CD14-positive monocyte (primary cell): Measurements from ENCODE around the gene OVOL3. TPM values are rescaled to one million over a fixed set of nuclear protein-coding genes. Genes with fewer than 3 reads are reported as not detected.
"Not testable (repeated sequence)": the region's sequence is repeated elsewhere in the genome, so short reads cannot be mapped to it uniquely, and the experiment has no call there.

Experiments used
- DNase-seq, 3 donors: peaks; one replicate each; pipeline ENCODE4 v3.0.0-alpha.2; 2011 to 2022
- H2AFZ ChIP-seq: 2 replicates; pipeline ENCODE4 v1.6.0; 2012; ENCODE audit warnings: mild to moderate bottlenecking, low read depth, low read length, inconsistent platforms; ENCODE audit not compliant: insufficient read depth, poor library complexity, severe bottlenecking
- H3K27ac ChIP-seq, 2 donors: 1 replicate in 1 of 2; 2 replicates in 1 of 2; pipeline ENCODE4 v1.5.1; 2012 to 2013; ENCODE audit warnings: low read length in 2 of 2, control low read depth in 1 of 2, inconsistent platforms in 1 of 2, low read depth in 1 of 2, mild to moderate bottlenecking in 1 of 2
- H3K27me3 ChIP-seq, 2 donors: one replicate each; pipeline versions ENCODE4 v1.6.0 to v1.6.1; 2011 to 2013; ENCODE audit warnings: low read length in 2 of 2; ENCODE audit not compliant: control insufficient read depth in 2 of 2, insufficient read depth in 2 of 2
- H3K36me3 ChIP-seq, 2 donors: replicated peaks in 1 of 2; 1 replicate in 1 of 2; 2 replicates in 1 of 2; pipeline versions ENCODE4 v1.5.1 to v1.6.1; 2012 to 2013; ENCODE audit warnings: low read length in 2 of 2, control low read depth in 1 of 2, inconsistent platforms in 1 of 2, mild to moderate bottlenecking in 1 of 2; ENCODE audit not compliant: insufficient read depth in 2 of 2, control insufficient read depth in 1 of 2
- H3K4me1 ChIP-seq, 2 donors: 1 replicate in 1 of 2; 2 replicates in 1 of 2; pipeline versions ENCODE4 v1.5.1 to v1.6.1; 2012 to 2013; ENCODE audit warnings: low read length in 2 of 2, control low read depth in 1 of 2, inconsistent platforms in 1 of 2, mild to moderate bottlenecking in 1 of 2, moderate library complexity in 1 of 2; ENCODE audit not compliant: insufficient read depth in 2 of 2, control insufficient read depth in 1 of 2
- H3K4me2 ChIP-seq: replicated peaks from 2 replicates; pipeline ENCODE3; 2012; ENCODE audit warnings: low read length, moderate library complexity, mild to moderate bottlenecking; ENCODE audit not compliant: poor library complexity, severe bottlenecking; ENCODE audit errors: extremely low read depth
- H3K4me3 ChIP-seq, 3 experiments: fragments of 200-600 bp in 1 of 3; sonication (generic) in 1 of 3; replicated peaks in 1 of 3; 1 replicate in 2 of 3; 2 replicates in 1 of 3; pipeline ENCODE4 v1.5.1; 2011 to 2013; ENCODE audit warnings: low read length in 3 of 3, mild to moderate bottlenecking in 3 of 3, control low read depth in 2 of 3, low read depth in 2 of 3, inconsistent platforms in 1 of 3, moderate library complexity in 1 of 3
- H3K79me2 ChIP-seq: 2 replicates; pipeline ENCODE4 v1.6.0; 2012; ENCODE audit warnings: mild to moderate bottlenecking, control low read depth, inconsistent platforms, low read length, moderate library complexity; ENCODE audit not compliant: insufficient read depth
- H3K9ac ChIP-seq: 2 replicates; pipeline ENCODE4 v1.6.0; 2017; ENCODE audit warnings: low read length, mild to moderate bottlenecking; ENCODE audit not compliant: insufficient read depth, poor library complexity, severe bottlenecking
- H3K9me3 ChIP-seq, 2 donors: replicated peaks in 1 of 2; 1 replicate in 1 of 2; 2 replicates in 1 of 2; pipeline versions ENCODE4 v1.5.1 to v1.6.1; 2012 to 2013; ENCODE audit warnings: low read length in 2 of 2, control low read depth in 1 of 2; ENCODE audit not compliant: control insufficient read depth in 1 of 2, insufficient read depth in 1 of 2
- H4K20me1 ChIP-seq: 2 replicates; pipeline ENCODE4 v1.6.0; 2012; ENCODE audit warnings: mild to moderate bottlenecking, low read length, control low read depth, moderate library complexity; ENCODE audit not compliant: insufficient read depth
- H3K27ac Mint-ChIP-seq, 7 donors: one replicate each; pipeline ENCODE4 v1.8.0; 2020; ENCODE audit warnings: mild to moderate bottlenecking in 7 of 7, mixed read lengths in 7 of 7, moderate library complexity in 6 of 7, inconsistent platforms in 2 of 7
- H3K27me3 Mint-ChIP-seq, 3 donors: one replicate each; pipeline ENCODE4 v1.8.0; 2021 to 2022; ENCODE audit warnings: low read depth in 3 of 3, mild to moderate bottlenecking in 3 of 3, mixed read lengths in 3 of 3, moderate library complexity in 3 of 3, inconsistent platforms in 1 of 3
- H3K36me3 Mint-ChIP-seq, 2 donors: one replicate each; pipeline ENCODE4 v1.8.0; 2020; ENCODE audit warnings: mixed read lengths in 2 of 2, inconsistent platforms in 1 of 2, mild to moderate bottlenecking in 1 of 2
- H3K4me1 Mint-ChIP-seq: one replicate; pipeline ENCODE4 v1.8.0; 2020; ENCODE audit warnings: mild to moderate bottlenecking, mixed read lengths
- H3K4me3 Mint-ChIP-seq, 2 donors: one replicate each; pipeline ENCODE4 v1.8.0; 2020; ENCODE audit warnings: mild to moderate bottlenecking in 2 of 2, mixed read lengths in 2 of 2, moderate library complexity in 1 of 2
- H3K9me3 Mint-ChIP-seq, 7 donors: one replicate each; pipeline ENCODE4 v1.8.0; 2020 to 2022; ENCODE audit warnings: mixed read lengths in 7 of 7, mild to moderate bottlenecking in 6 of 7, moderate library complexity in 6 of 7, inconsistent platforms in 2 of 7
- CTCF ChIP-seq: fragments of 200-600 bp; IDR thresholded peaks from one replicate; pipeline ENCODE4 v1.8.0; 2022; ENCODE audit warnings: antibody characterized with exemption, mild to moderate bottlenecking
- WGBS: methylation state at CpG from one replicate; pipeline ENCODE4 v1.1.5; 2013; ENCODE audit warnings: missing lambda C conversion rate; ENCODE audit not compliant: insufficient coverage; 5-methylcytosine and 5-hydroxymethylcytosine counted together
- intact Hi-C, 2 donors: fragments of 100-400 bp; cut with micrococcal nuclease; formaldehyde crosslinking; loops; one replicate each; pipeline versions ENCODE4 v1.15.0 to v1.15.1; 2023
- polyA plus RNA-seq, 3 donors: library from polyadenylated mRNA; depleted of rRNA in 1 of 3; unstranded in 2 of 3; stranded (reverse) in 1 of 3; fragments of 300-500 nt in 2 of 3; fragments of >200 nt in 1 of 3; fragmentation: Illumina TruSeq in 2 of 3; gene quantifications; 1 replicate in 2 of 3; 2 replicates in 1 of 3; pipeline ENCODE4 v1.2.3, GENCODE V29; 2012 to 2021

OVOL3 gene
- polyA plus RNA-seq, 3 donors, result not detected

- no peaks in the 10 kb centered on the region for H3K79me2 ChIP-seq
- H3K27me3 Mint-ChIP-seq, result no peaks in the 10 kb centered on the region
- H3K36me3 ChIP-seq, result peaks cover 35 to 73% of the 10 kb centered on the region in 2 donors
- no peak overlapping the region for H3K4me2 ChIP-seq
- WGBS, result 60% methylated on average over 2 of the region's 8 CpGs
- peaks cover 0 to 7% (median 0%) of the 10 kb centered on the region in 7 donors for H3K9me3 Mint-ChIP-seq
- no peak overlapping the region for H3K4me3 ChIP-seq
- no peaks in the 10 kb centered on the region for H3K4me1 ChIP-seq
- peak overlapping the region in 2 of 7 donors; percentile 10 to 14 for H3K27ac Mint-ChIP-seq
- DNase-seq, result no peak
- no peaks in the 10 kb centered on the region for H3K4me1 Mint-ChIP-seq
- no peak overlapping the region for H3K4me3 Mint-ChIP-seq
- H3K27ac ChIP-seq, result no peak overlapping the region
- no peak overlapping the region for H3K9ac ChIP-seq
- no peak overlapping the region for H2AFZ ChIP-seq
- peaks cover 40 to 81% of the 10 kb centered on the region in 2 donors for H3K36me3 Mint-ChIP-seq
- no peak for TF ChIP-seq CTCF
- no peaks in the 10 kb centered on the region for H3K9me3 ChIP-seq
- intact Hi-C loops, result no loop called here
- no peaks in the 10 kb centered on the region for H4K20me1 ChIP-seq
- no peaks in the 10 kb centered on the region for H3K27me3 ChIP-seq
Measured at GRCh38 chr19:36064826-36065225, 46.1 kb upstream of the OVOL3 start.

GRCh38 chr19:36067681-36068080, 43.3 kb upstream of the OVOL3 start:
- peaks cover 41 to 72% of the 10 kb centered on the region in 2 donors for H3K36me3 ChIP-seq
- no peaks in the 10 kb centered on the region for H4K20me1 ChIP-seq
- intact Hi-C loops, result no loop called here
- H3K4me1 ChIP-seq, result no peaks in the 10 kb centered on the region
- peaks cover 53 to 84% of the 10 kb centered on the region in 2 donors for H3K36me3 Mint-ChIP-seq
- WGBS, result 100% methylated on average over 9 of the region's 11 CpGs
- H3K27me3 Mint-ChIP-seq, result no peaks in the 10 kb centered on the region
- peaks cover 0 to 8% (median 0%) of the 10 kb centered on the region in 7 donors for H3K9me3 Mint-ChIP-seq
- H3K27ac Mint-ChIP-seq, result peak overlapping the region in 1 of 7 donors; percentile 46
- no peak overlapping the region for H3K9ac ChIP-seq
- no peak overlapping the region for H3K4me2 ChIP-seq
- no peak overlapping the region for H3K4me3 Mint-ChIP-seq
- H3K4me3 ChIP-seq, result no peak overlapping the region
- no peaks in the 10 kb centered on the region for H3K27me3 ChIP-seq
- DNase-seq, result no peak
- TF ChIP-seq CTCF, result no peak
- H3K79me2 ChIP-seq, result no peaks in the 10 kb centered on the region
- no peaks in the 10 kb centered on the region for H3K4me1 Mint-ChIP-seq
- no peak overlapping the region for H2AFZ ChIP-seq
- no peaks in the 10 kb centered on the region for H3K9me3 ChIP-seq
- H3K27ac ChIP-seq, result no peak overlapping the region

GRCh38 chr19:36068810-36069499, 42.0 kb upstream of the OVOL3 start:
- H3K79me2 ChIP-seq, H3K27me3 Mint-ChIP-seq, H3K9me3 Mint-ChIP-seq, DNase-seq, H3K4me1 ChIP-seq, H3K4me3 Mint-ChIP-seq, H2AFZ ChIP-seq, H3K4me3 ChIP-seq, H3K27ac Mint-ChIP-seq, H3K9me3 ChIP-seq, H3K27ac ChIP-seq, intact Hi-C loops, H3K4me1 Mint-ChIP-seq, H3K9ac ChIP-seq, H3K4me2 ChIP-seq, H3K27me3 ChIP-seq, H4K20me1 ChIP-seq: not testable (repeated sequence)
- H3K36me3 ChIP-seq, result peaks cover 51 to 73% of the 10 kb centered on the region in 2 donors
- 100% methylated on average over 2 of the region's 57 CpGs for WGBS
- peaks cover 55 to 84% of the 10 kb centered on the region in 2 donors for H3K36me3 Mint-ChIP-seq
